ENCODE results near the gene SLC24A4. TPM values are rescaled to one million over a fixed set of nuclear protein-coding genes. Genes with fewer than 3 reads are reported as not detected.

The SLC24A4 gene
- total RNA-seq, 1 experiment from 2014 or later, result not detected

- TF ChIP-seq CTCF (IDR thresholded peaks at IDR 0.05 in 2 of 3, conservative IDR thresholded peaks at IDR 0.05 in 1 of 3; ENCODE audit: borderline replicate concordance in 1 of 3, insufficient read depth in 1 of 3, low read depth in 2 of 3, low read length in 2 of 3) (no peak), ZFX (IDR thresholded peaks at IDR 0.05) (no peak), TCF7L2 (IDR thresholded peaks at IDR 0.05; ENCODE audit: borderline replicate concordance, extremely low read depth, insufficient read depth, insufficient read length) (no peak), ZNF274 (IDR thresholded peaks at IDR 0.05; ENCODE audit: low read depth, low read length) (no peak), YY1 (IDR thresholded peaks at IDR 0.05; ENCODE audit: extremely low read depth, insufficient replicate concordance, low read depth, low read length) (no peak), FOSL1 (IDR thresholded peaks at IDR 0.05; ENCODE audit: low read depth) (no peak), CEBPB (IDR thresholded peaks at IDR 0.05; ENCODE audit: low read depth) (no peak), EZH2phosphoT487 (IDR thresholded peaks at IDR 0.05; ENCODE audit: borderline replicate concordance) (no peak), MAX (IDR thresholded peaks at IDR 0.05) (no peak)
Observed at GRCh38 chr14:92413379-92413778, 90.4 kb downstream of the SLC24A4 start (continued).

GRCh38 chr14:92414690-92415445, 91.9 kb downstream of the SLC24A4 start:
- POLR2A ChIA-PET, result no interaction called here

More at GRCh38 chr14:92414690-92415445, 91.9 kb downstream of the SLC24A4 start:
- no peak overlapping the region for H3K4me2 ChIP-seq (ENCODE audit: low read length)
- no peak overlapping the region for H3K4me3 ChIP-seq (replicated peaks in 1 of 2; ENCODE audit: low read depth in 1 of 2, low read length in 2 of 2)
- no peaks in the 10 kb centered on the region for H3K27me3 ChIP-seq (ENCODE audit: insufficient read depth, low read length)
- ATAC-seq (no peak), DNase-seq (ENCODE audit: low read depth, low spot score) (no peak)
- H3K9ac ChIP-seq (ENCODE audit: low read length), result no peak overlapping the region
- intact Hi-C loops (cut with micrococcal nuclease), result no loop called here
- H3K9me2 ChIP-seq (ENCODE audit: insufficient read depth), result no peaks in the 10 kb centered on the region
- ChIA-PET CTCF (no interaction called here), RAD21 (ENCODE audit: low non-redundant PET in 1 of 2, low total read pairs in 2 of 2, uncharacterized antibody in 2 of 2, unreplicated experiment in 2 of 2) (no interaction called here)
- H3K4me1 ChIP-seq (ENCODE audit: control insufficient read depth in 1 of 2, insufficient read depth in 2 of 2, low read length in 2 of 2), result no peaks in the 10 kb centered on the region
- no peak overlapping the region for H3K27ac ChIP-seq (ENCODE audit: low read depth, low read length)
- H3K9me3 ChIP-seq (ENCODE audit: control insufficient read depth in 1 of 2, insufficient read depth in 1 of 2, low read depth in 1 of 2, low read length in 2 of 2), result no peaks in the 10 kb centered on the region
- H2AFZ ChIP-seq (ENCODE audit: low read depth, low read length, poor library complexity, severe bottlenecking), result no peak overlapping the region
- BruUV-seq (replicated peaks), result no TSS peak
- no peaks in the 10 kb centered on the region for H4K20me1 ChIP-seq (ENCODE audit: insufficient read depth)
- no peaks in the 10 kb centered on the region for H3K79me2 ChIP-seq (ENCODE audit: insufficient read depth, low read length)
- no peaks in the 10 kb centered on the region for H3K36me3 ChIP-seq (ENCODE audit: control insufficient read depth in 1 of 2, insufficient read depth in 2 of 2, low read length in 2 of 2)
- no peak for TF ChIP-seq ATF3 (IDR thresholded peaks at IDR 0.05)
- TF ChIP-seq ZBTB33 (IDR thresholded peaks at IDR 0.05; ENCODE audit: extremely low read depth, insufficient replicate concordance, low read length), result no peak
- no peak for TF ChIP-seq FOSL1 (IDR thresholded peaks at IDR 0.05; ENCODE audit: low read depth)
- no peak for TF ChIP-seq MAX (IDR thresholded peaks at IDR 0.05)
